ENCODE results near the gene CCN6.

GRCh38 chr6:112061605-112062004, 7.7 kb downstream of the CCN6 start:
- TF ChIP-seq REST (IDR thresholded peaks at IDR 0.05; ENCODE audit: low read depth) (no peak), ZFX (IDR thresholded peaks at IDR 0.05) (no peak), POLR2AphosphoS5 (IDR thresholded peaks at IDR 0.05; ENCODE audit: low read depth, low read length) (no peak)

All from HCT116 (cell line).